Measurements from ENCODE around the gene OTUD6A.

The OTUD6A gene

DNA sequence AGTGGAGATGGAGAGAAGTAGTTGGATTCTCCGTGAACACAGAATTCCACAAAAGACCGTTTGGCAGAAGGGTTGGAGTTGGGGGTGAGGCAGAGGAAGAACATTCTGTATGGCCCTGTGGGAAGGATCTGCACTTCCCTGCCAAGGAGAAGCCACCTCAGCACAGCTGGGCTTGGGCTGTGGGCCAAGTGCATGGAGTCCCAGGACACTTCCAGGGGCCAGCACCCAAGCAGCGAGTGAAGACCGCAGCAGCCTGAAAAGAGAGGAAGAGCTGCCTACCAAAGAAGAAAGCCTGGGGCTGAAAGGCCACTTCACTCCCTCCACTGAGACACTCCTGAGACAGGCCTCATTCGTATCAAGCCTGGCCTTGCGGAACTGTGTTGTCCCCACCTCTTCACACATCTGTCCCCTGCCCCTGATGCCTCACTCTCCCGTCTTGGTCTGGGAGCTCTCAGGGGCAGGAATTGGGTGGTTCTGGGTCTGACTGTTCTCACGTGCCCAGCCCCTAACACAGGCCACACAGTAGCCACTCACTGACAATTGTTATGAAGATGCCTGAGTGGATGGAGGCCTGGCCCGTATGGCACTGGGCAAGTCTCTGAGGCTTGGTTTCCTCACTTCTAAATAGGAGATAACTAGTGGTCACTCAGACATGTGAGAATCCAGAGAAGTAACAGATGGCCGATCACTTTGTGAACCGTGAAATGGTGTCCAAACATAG is 9.2 kb upstream of the OTUD6A start:
- Histone ChIP-seq H3K36me3 (replicated peaks; ENCODE audit: low read depth, low read length) (no peaks in the 10 kb centered on the region), H3K27me3 (ENCODE audit: low read depth, low read length) (no peaks in the 10 kb centered on the region), H3K9ac (ENCODE audit: low read length) (no peak overlapping the region), H3K4me3 (ENCODE audit: low read length) (no peak overlapping the region), H2AFZ (ENCODE audit: low read depth, low read length) (no peak overlapping the region), H3K4me2 (ENCODE audit: low read length) (no peak overlapping the region), H3K4me1 (ENCODE audit: low read length) (no peaks in the 10 kb centered on the region), H3K27ac (ENCODE audit: low read length) (no peak overlapping the region), H4K20me1 (ENCODE audit: insufficient read depth, low read length) (no peaks in the 10 kb centered on the region), H3K79me2 (ENCODE audit: low read length) (no peaks in the 10 kb centered on the region), H3K9me3 (ENCODE audit: insufficient read depth, low read length) (no peaks in the 10 kb centered on the region)
- TF ChIP-seq, protein P1, sequence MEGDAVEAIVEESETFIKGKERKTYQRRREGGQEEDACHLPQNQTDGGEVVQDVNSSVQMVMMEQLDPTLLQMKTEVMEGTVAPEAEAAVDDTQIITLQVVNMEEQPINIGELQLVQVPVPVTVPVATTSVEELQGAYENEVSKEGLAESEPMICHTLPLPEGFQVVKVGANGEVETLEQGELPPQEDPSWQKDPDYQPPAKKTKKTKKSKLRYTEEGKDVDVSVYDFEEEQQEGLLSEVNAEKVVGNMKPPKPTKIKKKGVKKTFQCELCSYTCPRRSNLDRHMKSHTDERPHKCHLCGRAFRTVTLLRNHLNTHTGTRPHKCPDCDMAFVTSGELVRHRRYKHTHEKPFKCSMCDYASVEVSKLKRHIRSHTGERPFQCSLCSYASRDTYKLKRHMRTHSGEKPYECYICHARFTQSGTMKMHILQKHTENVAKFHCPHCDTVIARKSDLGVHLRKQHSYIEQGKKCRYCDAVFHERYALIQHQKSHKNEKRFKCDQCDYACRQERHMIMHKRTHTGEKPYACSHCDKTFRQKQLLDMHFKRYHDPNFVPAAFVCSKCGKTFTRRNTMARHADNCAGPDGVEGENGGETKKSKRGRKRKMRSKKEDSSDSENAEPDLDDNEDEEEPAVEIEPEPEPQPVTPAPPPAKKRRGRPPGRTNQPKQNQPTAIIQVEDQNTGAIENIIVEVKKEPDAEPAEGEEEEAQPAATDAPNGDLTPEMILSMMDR (IDR thresholded peaks at IDR 0.05; ENCODE audit: low read depth, low read length), result no peak
- no peak for TF ChIP-seq EZH2phosphoT487 (IDR thresholded peaks at IDR 0.05; ENCODE audit: low read depth)

DNA sequence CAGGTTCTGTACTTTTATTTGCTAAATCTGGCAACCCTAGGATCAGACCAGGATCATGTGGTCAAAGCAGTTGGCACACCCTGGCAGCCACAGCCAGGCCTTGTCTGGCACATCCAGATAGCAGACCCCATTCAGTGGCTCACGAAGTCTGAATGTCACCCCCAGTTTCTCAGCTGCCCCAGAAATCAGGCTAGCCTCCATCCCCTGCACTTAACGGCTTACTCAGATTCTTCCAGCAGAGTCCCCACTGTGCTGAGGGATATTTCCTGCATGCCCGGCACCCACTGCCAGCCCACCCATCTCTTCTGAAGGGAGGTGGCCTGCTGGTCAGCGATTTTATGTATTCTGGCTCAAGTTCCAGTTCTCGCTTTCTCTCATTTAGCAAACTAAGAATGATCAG is 7.9 kb upstream of the OTUD6A start:
- Histone ChIP-seq H3K27me3 (ENCODE audit: low read depth, low read length) (no peaks in the 10 kb centered on the region), H3K4me3 (ENCODE audit: low read length) (no peak overlapping the region), H3K27ac (ENCODE audit: low read length) (no peak overlapping the region), H3K4me1 (ENCODE audit: low read length) (no peaks in the 10 kb centered on the region), H4K20me1 (ENCODE audit: insufficient read depth, low read length) (no peaks in the 10 kb centered on the region), H3K36me3 (replicated peaks; ENCODE audit: low read depth, low read length) (no peaks in the 10 kb centered on the region), H3K9me3 (ENCODE audit: insufficient read depth, low read length) (no peaks in the 10 kb centered on the region), H3K79me2 (ENCODE audit: low read length) (no peaks in the 10 kb centered on the region), H2AFZ (ENCODE audit: low read depth, low read length) (no peak overlapping the region), H3K9ac (ENCODE audit: low read length) (no peak overlapping the region), H3K4me2 (ENCODE audit: low read length) (no peak overlapping the region)
- no peak for TF ChIP-seq EZH2phosphoT487 (IDR thresholded peaks at IDR 0.05; ENCODE audit: low read depth)
- TF ChIP-seq, protein P1 (IDR thresholded peaks at IDR 0.05; ENCODE audit: low read depth, low read length), result no peak

GRCh38 chrX:70062961-70063550 is 799 bp downstream of the OTUD6A start:
- Histone ChIP-seq H3K9me3 (ENCODE audit: insufficient read depth, low read length) (no peaks in the 10 kb centered on the region), H3K36me3 (replicated peaks; ENCODE audit: low read depth, low read length) (no peaks in the 10 kb centered on the region), H4K20me1 (ENCODE audit: insufficient read depth, low read length) (no peaks in the 10 kb centered on the region), H3K9ac (ENCODE audit: low read length) (no peak overlapping the region), H3K79me2 (ENCODE audit: low read length) (no peaks in the 10 kb centered on the region), H2AFZ (ENCODE audit: low read depth, low read length) (no peak overlapping the region), H3K4me2 (ENCODE audit: low read length) (no peak overlapping the region), H3K4me3 (ENCODE audit: low read length) (no peak overlapping the region), H3K27me3 (ENCODE audit: low read depth, low read length) (no peaks in the 10 kb centered on the region), H3K4me1 (ENCODE audit: low read length) (no peaks in the 10 kb centered on the region), H3K27ac (ENCODE audit: low read length) (no peak overlapping the region)
- TF ChIP-seq, protein P1 (IDR thresholded peaks at IDR 0.05; ENCODE audit: low read depth, low read length), result no peak
- TF ChIP-seq EZH2phosphoT487 (IDR thresholded peaks at IDR 0.05; ENCODE audit: low read depth), result no peak

- TF ChIP-seq, protein P1 (IDR thresholded peaks at IDR 0.05; ENCODE audit: low read depth, low read length), result no peak
- TF ChIP-seq EZH2phosphoT487 (IDR thresholded peaks at IDR 0.05; ENCODE audit: low read depth), result no peak
- Histone ChIP-seq H3K27me3 (ENCODE audit: low read depth, low read length) (no peaks in the 10 kb centered on the region), H4K20me1 (ENCODE audit: insufficient read depth, low read length) (no peaks in the 10 kb centered on the region), H3K36me3 (replicated peaks; ENCODE audit: low read depth, low read length) (no peaks in the 10 kb centered on the region), H3K4me1 (ENCODE audit: low read length) (no peaks in the 10 kb centered on the region), H2AFZ (ENCODE audit: low read depth, low read length) (no peak overlapping the region), H3K79me2 (ENCODE audit: low read length) (no peaks in the 10 kb centered on the region), H3K27ac (ENCODE audit: low read length) (no peak overlapping the region), H3K9ac (ENCODE audit: low read length) (no peak overlapping the region), H3K4me3 (ENCODE audit: low read length) (no peak overlapping the region), H3K9me3 (ENCODE audit: insufficient read depth, low read length) (no peaks in the 10 kb centered on the region), H3K4me2 (ENCODE audit: low read length) (no peak overlapping the region)
Observed at GRCh38 chrX:70066646-70067045, 4.4 kb downstream of the OTUD6A start.
